ENCODE data around the gene CEACAM18.

Gene CEACAM18

GRCh38 chr19:51513968-51514367 lies 35.6 kb downstream of the CEACAM18 start:
- no peaks in the 10 kb centered on the region for H3K36me3 ChIP-seq (ENCODE audit: insufficient read depth, low read length)
- no peak overlapping the region for H3K4me3 ChIP-seq (ENCODE audit: low read length)
- WGBS, result 56% methylated on average over 2 of the region's 2 CpGs
- no peaks in the 10 kb centered on the region for H3K4me1 ChIP-seq (ENCODE audit: insufficient read depth, low read length)
- H3K27ac ChIP-seq (ENCODE audit: low read depth, low read length), result no peak overlapping the region
- H3K27me3 ChIP-seq (ENCODE audit: insufficient read depth, low read length), result peaks cover 2% of the 10 kb centered on the region; the same call in 1 of the 2 replicates
- H3K9me3 ChIP-seq (ENCODE audit: insufficient read depth, low read depth, low read length), result peaks cover 9% of the 10 kb centered on the region; the same call in 1 of the 2 replicates
- no peak overlapping the region for H3K9ac ChIP-seq (ENCODE audit: low read depth, low read length)

- H3K36me3 ChIP-seq (ENCODE audit: insufficient read depth, low read length), result no peaks in the 10 kb centered on the region
- 10% methylated on average over 2 of the region's 3 CpGs for WGBS
- no peak overlapping the region for H3K9ac ChIP-seq (ENCODE audit: low read depth, low read length)
- H3K27me3 ChIP-seq (ENCODE audit: insufficient read depth, low read length), result peaks cover 2% of the 10 kb centered on the region; the same call in 1 of the 2 replicates
- H3K9me3 ChIP-seq (ENCODE audit: insufficient read depth, low read depth, low read length), result peaks cover 9% of the 10 kb centered on the region; the same call in 1 of the 2 replicates
- H3K27ac ChIP-seq (ENCODE audit: low read depth, low read length), result no peak overlapping the region
- H3K4me1 ChIP-seq (ENCODE audit: insufficient read depth, low read length), result no peaks in the 10 kb centered on the region
- no peak overlapping the region for H3K4me3 ChIP-seq (ENCODE audit: low read length)
Observed at GRCh38 chr19:51514866-51515481, 36.6 kb downstream of the CEACAM18 start.

- Histone ChIP-seq H3K9ac (ENCODE audit: low read depth, low read length) (no peak overlapping the region), H3K27ac (ENCODE audit: low read depth, low read length) (no peak overlapping the region), H3K4me3 (ENCODE audit: low read length) (no peak overlapping the region), H3K36me3 (ENCODE audit: insufficient read depth, low read length) (no peaks in the 10 kb centered on the region), H3K4me1 (ENCODE audit: insufficient read depth, low read length) (no peaks in the 10 kb centered on the region), H3K9me3 (ENCODE audit: insufficient read depth, low read depth, low read length) (peaks cover 9% of the 10 kb centered on the region; the same call in 1 of the 2 replicates), H3K27me3 (ENCODE audit: insufficient read depth, low read length) (no peaks in the 10 kb centered on the region)
- 37% methylated on average over 2 of the region's 2 CpGs for WGBS
Observed at GRCh38 chr19:51520728-51521127, 42.4 kb downstream of the CEACAM18 start.

GRCh38 chr19:51521357-51521756 lies 43.0 kb downstream of the CEACAM18 start:
- Histone ChIP-seq H3K27me3 (ENCODE audit: insufficient read depth, low read length) (no peaks in the 10 kb centered on the region), H3K4me1 (ENCODE audit: insufficient read depth, low read length) (no peaks in the 10 kb centered on the region), H3K9me3 (ENCODE audit: insufficient read depth, low read depth, low read length) (peaks cover 9% of the 10 kb centered on the region; the same call in 1 of the 2 replicates), H3K9ac (ENCODE audit: low read depth, low read length) (no peak overlapping the region), H3K27ac (ENCODE audit: low read depth, low read length) (no peak overlapping the region), H3K4me3 (ENCODE audit: low read length) (no peak overlapping the region), H3K36me3 (ENCODE audit: insufficient read depth, low read length) (no peaks in the 10 kb centered on the region)
- 83% methylated on average over 1 of the region's 2 CpGs for WGBS

- 65% methylated on average over 2 of the region's 2 CpGs for WGBS
- Histone ChIP-seq H3K36me3 (ENCODE audit: insufficient read depth, low read length) (no peaks in the 10 kb centered on the region), H3K9me3 (ENCODE audit: insufficient read depth, low read depth, low read length) (peaks cover 9% of the 10 kb centered on the region; the same call in 1 of the 2 replicates), H3K27ac (ENCODE audit: low read depth, low read length) (no peak overlapping the region), H3K9ac (ENCODE audit: low read depth, low read length) (no peak overlapping the region), H3K4me3 (ENCODE audit: low read length) (no peak overlapping the region), H3K4me1 (ENCODE audit: insufficient read depth, low read length) (no peaks in the 10 kb centered on the region), H3K27me3 (ENCODE audit: insufficient read depth, low read length) (no peaks in the 10 kb centered on the region)
Observed at GRCh38 chr19:51521781-51522180, 43.4 kb downstream of the CEACAM18 start.

GRCh38 chr19:51524666-51525264 lies 46.4 kb downstream of the CEACAM18 start:
- H3K4me3 ChIP-seq (ENCODE audit: low read length), result no peak overlapping the region
- 85% methylated on average over 8 of the region's 8 CpGs for WGBS

GRCh38 chr19:51525651-51526050 lies 47.3 kb downstream of the CEACAM18 start:
- no peaks in the 10 kb centered on the region for H3K36me3 ChIP-seq (ENCODE audit: insufficient read depth, low read length)
- no peaks in the 10 kb centered on the region for H3K9me3 ChIP-seq (ENCODE audit: insufficient read depth, low read depth, low read length)
- H3K27ac ChIP-seq (ENCODE audit: low read depth, low read length), result no peak overlapping the region
- H3K27me3 ChIP-seq (ENCODE audit: insufficient read depth, low read length), result peaks cover under 1% of the 10 kb centered on the region; the same call in 1 of the 2 replicates
- H3K4me3 ChIP-seq (ENCODE audit: low read length), result no peak overlapping the region
- no peak overlapping the region for H3K9ac ChIP-seq (ENCODE audit: low read depth, low read length)
- no peaks in the 10 kb centered on the region for H3K4me1 ChIP-seq (ENCODE audit: insufficient read depth, low read length)
- WGBS, result 64% methylated on average over 4 of the region's 4 CpGs

More at GRCh38 chr19:51524666-51525264, 46.4 kb downstream of the CEACAM18 start:
- no peaks in the 10 kb centered on the region for H3K36me3 ChIP-seq (ENCODE audit: insufficient read depth, low read length)
- H3K27me3 ChIP-seq (ENCODE audit: insufficient read depth, low read length), result no peaks in the 10 kb centered on the region; the same call in 1 of the 2 replicates
- H3K4me1 ChIP-seq (ENCODE audit: insufficient read depth, low read length), result no peaks in the 10 kb centered on the region
- H3K9ac ChIP-seq (ENCODE audit: low read depth, low read length), result no peak overlapping the region
- no peak overlapping the region for H3K27ac ChIP-seq (ENCODE audit: low read depth, low read length)
- H3K9me3 ChIP-seq (ENCODE audit: insufficient read depth, low read depth, low read length), result no peaks in the 10 kb centered on the region

- Histone ChIP-seq H3K9ac (ENCODE audit: low read depth, low read length) (no peak overlapping the region), H3K27ac (ENCODE audit: low read depth, low read length) (no peak overlapping the region), H3K4me1 (ENCODE audit: insufficient read depth, low read length) (no peaks in the 10 kb centered on the region), H3K4me3 (ENCODE audit: low read length) (no peak overlapping the region), H3K36me3 (ENCODE audit: insufficient read depth, low read length) (no peaks in the 10 kb centered on the region), H3K9me3 (ENCODE audit: insufficient read depth, low read depth, low read length) (no peaks in the 10 kb centered on the region), H3K27me3 (ENCODE audit: insufficient read depth, low read length) (peaks cover 32% of the 10 kb centered on the region)
- WGBS, result 95% methylated on average over 2 of the region's 2 CpGs
Observed at GRCh38 chr19:51529301-51529700, 51.0 kb downstream of the CEACAM18 start.

GRCh38 chr19:51530616-51531015 lies 52.3 kb downstream of the CEACAM18 start:
- H3K9me3 ChIP-seq (ENCODE audit: insufficient read depth, low read depth, low read length), result no peaks in the 10 kb centered on the region
- no peak overlapping the region for H3K27ac ChIP-seq (ENCODE audit: low read depth, low read length)
- no peak overlapping the region for H3K4me3 ChIP-seq (ENCODE audit: low read length)
- no peak overlapping the region for H3K9ac ChIP-seq (ENCODE audit: low read depth, low read length)
- H3K27me3 ChIP-seq (ENCODE audit: insufficient read depth, low read length), result peaks cover 36% of the 10 kb centered on the region
- no peaks in the 10 kb centered on the region for H3K4me1 ChIP-seq (ENCODE audit: insufficient read depth, low read length)
- WGBS, result 89% methylated on average over 8 of the region's 8 CpGs
- no peaks in the 10 kb centered on the region for H3K36me3 ChIP-seq (ENCODE audit: insufficient read depth, low read length)

- no peaks in the 10 kb centered on the region for H3K36me3 ChIP-seq (ENCODE audit: insufficient read depth, low read length)
- WGBS, result 50% methylated on average over 25 of the region's 25 CpGs
- no peaks in the 10 kb centered on the region for H3K9me3 ChIP-seq (ENCODE audit: insufficient read depth, low read depth, low read length)
- H3K4me3 ChIP-seq (ENCODE audit: low read length), result 0 out of 2 replicates have a peak within 1 kb of the TSS, but pooled peaks have one; percentile 15
- no peak within 1 kb of the TSS; the same call in 1 of the 2 replicates for H3K9ac ChIP-seq (ENCODE audit: low read depth, low read length)
- peaks cover 36% of the 10 kb centered on the region for H3K27me3 ChIP-seq (ENCODE audit: insufficient read depth, low read length)
- H3K4me1 ChIP-seq (ENCODE audit: insufficient read depth, low read length), result no peaks in the 10 kb centered on the region
- H3K27ac ChIP-seq (ENCODE audit: low read depth, low read length), result no peak within 1 kb of the TSS
Observed at GRCh38 chr19:51531349-51532315, 53.3 kb downstream of the CEACAM18 start, which contains the start of gene SIGLEC6. SIGLEC6 (minus strand) TSS chr19:51531670; CDS start chr19:51531648, 22 bp downstream.

Measured in HUES64 (cell line).